ENCODE results near the gene EIF4G1. TPM values are rescaled to one million over a fixed set of nuclear protein-coding genes. Genes with fewer than 3 reads are reported as not detected.

Gene EIF4G1
- total and polyA plus RNA-seq, 4 donors, result 72.8 to 285 (median 187) TPM

- peak overlapping the region; percentile 87 to 95 for H3K4me3 ChIP-seq (ENCODE audit: low read length in 2 of 2)
- no peaks in the 10 kb centered on the region for H3K36me3 ChIP-seq (ENCODE audit: control insufficient read depth in 1 of 2, insufficient read depth in 2 of 2, low read length in 1 of 2)
- no peaks in the 10 kb centered on the region for H3K9me3 ChIP-seq (ENCODE audit: control insufficient read depth, low read length)
- H3K27me3 ChIP-seq (ENCODE audit: control insufficient read depth in 1 of 2, insufficient read depth in 2 of 2, low read length in 1 of 2), result no peaks in the 10 kb centered on the region
- 0% methylated on average over 52 to 89 of the region's 89 CpGs for WGBS, 2 donors
- peak; percentile 89 for ATAC-seq (ENCODE audit: low FRiP score)
- intact Hi-C loops (cut with DNase I), result loop anchor here (1.0 to 2.0 kb wide), 2 partner anchors 22 to 48 kb away; partner anchors contain the start of gene FAM131A (in 1 of the 2)
- DNase-seq, result peak; percentile 92 to 96
- peak overlapping the region; percentile 51 to 96 for H3K27ac ChIP-seq (ENCODE audit: low read depth in 1 of 2, low read length in 2 of 2)
- peaks cover 0 to 6% of the 10 kb centered on the region in 2 donors for H3K4me1 ChIP-seq (ENCODE audit: control insufficient read depth in 1 of 2, insufficient read depth in 2 of 2, low read length in 2 of 2)
Measured at GRCh38 chr3:184314700-184315542, 515 bp downstream of the EIF4G1 start.

- intact Hi-C loops (cut with DNase I), result loop anchor here in 1 of 2 donors (2.0 kb wide), 1 partner anchor 47 kb away; no protein-coding TSS in a partner anchor
- no peaks in the 10 kb centered on the region for H3K36me3 ChIP-seq (ENCODE audit: control insufficient read depth in 1 of 2, insufficient read depth in 2 of 2, low read length in 1 of 2)
- no peaks in the 10 kb centered on the region for H3K27me3 ChIP-seq (ENCODE audit: control insufficient read depth in 1 of 2, insufficient read depth in 2 of 2, low read length in 1 of 2)
- peaks cover 0 to 6% of the 10 kb centered on the region in 2 donors for H3K4me1 ChIP-seq (ENCODE audit: control insufficient read depth in 1 of 2, insufficient read depth in 2 of 2, low read length in 2 of 2)
- ATAC-seq (ENCODE audit: low FRiP score), result no peak
- WGBS, 2 donors, result 1 to 2% methylated on average over 6 of the region's 6 CpGs
- no peak for DNase-seq
- H3K27ac ChIP-seq (ENCODE audit: low read depth in 1 of 2, low read length in 2 of 2), result peak overlapping the region; percentile 51 to 96
- no peaks in the 10 kb centered on the region for H3K9me3 ChIP-seq (ENCODE audit: control insufficient read depth, low read length)
- H3K4me3 ChIP-seq (ENCODE audit: low read length in 2 of 2), result peak overlapping the region; percentile 87 to 95
Measured at GRCh38 chr3:184315543-184315867, 1.1 kb downstream of the EIF4G1 start.

GRCh38 chr3:184315871-184316661, 1.7 kb downstream of the EIF4G1 start:
- Histone ChIP-seq H3K9me3 (ENCODE audit: control insufficient read depth, low read length) (no peaks in the 10 kb centered on the region), H3K27me3 (ENCODE audit: control insufficient read depth in 1 of 2, insufficient read depth in 2 of 2, low read length in 1 of 2) (no peaks in the 10 kb centered on the region), H3K36me3 (ENCODE audit: control insufficient read depth in 1 of 2, insufficient read depth in 2 of 2, low read length in 1 of 2) (peaks cover 0 to under 1% of the 10 kb centered on the region in 2 donors), H3K27ac (ENCODE audit: low read depth in 1 of 2, low read length in 2 of 2) (peak overlapping the region; percentile 51 to 96), H3K4me3 (ENCODE audit: low read length in 2 of 2) (peak overlapping the region; percentile 87 to 95), H3K4me1 (ENCODE audit: control insufficient read depth in 1 of 2, insufficient read depth in 2 of 2, low read length in 2 of 2) (peaks cover 0 to 6% of the 10 kb centered on the region in 2 donors)
- 11 to 16% methylated on average over 16 of the region's 16 CpGs for WGBS, 2 donors
- no peak for ATAC-seq (ENCODE audit: low FRiP score)
- DNase-seq, result peak in 1 of 2 donors; percentile 45
- intact Hi-C loops (cut with DNase I), result loop anchor here in 1 of 2 donors (2.0 kb wide), 1 partner anchor 47 kb away; no protein-coding TSS in a partner anchor

GRCh38 chr3:184316792-184317191, 2.4 kb downstream of the EIF4G1 start:
- Histone ChIP-seq H3K4me3 (ENCODE audit: low read length in 2 of 2) (no peak overlapping the region), H3K4me1 (ENCODE audit: control insufficient read depth in 1 of 2, insufficient read depth in 2 of 2, low read length in 2 of 2) (peaks cover 0 to 6% of the 10 kb centered on the region in 2 donors), H3K27ac (ENCODE audit: low read depth in 1 of 2, low read length in 2 of 2) (no peak overlapping the region), H3K27me3 (ENCODE audit: control insufficient read depth in 1 of 2, insufficient read depth in 2 of 2, low read length in 1 of 2) (no peaks in the 10 kb centered on the region), H3K36me3 (ENCODE audit: control insufficient read depth in 1 of 2, insufficient read depth in 2 of 2, low read length in 1 of 2) (peaks cover 0 to 5% of the 10 kb centered on the region in 2 donors), H3K9me3 (ENCODE audit: control insufficient read depth, low read length) (no peaks in the 10 kb centered on the region)
- no peak for ATAC-seq (ENCODE audit: low FRiP score)
- WGBS, 2 donors, result 60 to 63% methylated on average over 7 of the region's 7 CpGs
- intact Hi-C loops (cut with DNase I), result no loop called here
- DNase-seq, result peak in 1 of 2 donors; percentile 40

GRCh38 chr3:184317201-184317600, 2.8 kb downstream of the EIF4G1 start:
- intact Hi-C loops (cut with DNase I), result no loop called here
- WGBS, 2 donors, result 50 to 51% methylated on average over 5 of the region's 5 CpGs
- Histone ChIP-seq H3K36me3 (ENCODE audit: control insufficient read depth in 1 of 2, insufficient read depth in 2 of 2, low read length in 1 of 2) (peaks cover 0 to 5% of the 10 kb centered on the region in 2 donors), H3K27ac (ENCODE audit: low read depth in 1 of 2, low read length in 2 of 2) (no peak overlapping the region), H3K27me3 (ENCODE audit: control insufficient read depth in 1 of 2, insufficient read depth in 2 of 2, low read length in 1 of 2) (no peaks in the 10 kb centered on the region), H3K4me1 (ENCODE audit: control insufficient read depth in 1 of 2, insufficient read depth in 2 of 2, low read length in 2 of 2) (peaks cover 0 to 6% of the 10 kb centered on the region in 2 donors), H3K4me3 (ENCODE audit: low read length in 2 of 2) (no peak overlapping the region), H3K9me3 (ENCODE audit: control insufficient read depth, low read length) (no peaks in the 10 kb centered on the region)
- DNase-seq (peak in 1 of 2 donors; percentile 38), ATAC-seq (ENCODE audit: low FRiP score) (no peak)

GRCh38 chr3:184320104-184320445, 5.7 kb downstream of the EIF4G1 start:
- peak; percentile 92 for ATAC-seq (ENCODE audit: low FRiP score)
- H3K27me3 ChIP-seq (ENCODE audit: control insufficient read depth in 1 of 2, insufficient read depth in 2 of 2, low read length in 1 of 2), result no peaks in the 10 kb centered on the region
- H3K9me3 ChIP-seq (ENCODE audit: control insufficient read depth, low read length), result no peaks in the 10 kb centered on the region
- peaks cover 5 to 23% of the 10 kb centered on the region in 2 donors for H3K36me3 ChIP-seq (ENCODE audit: control insufficient read depth in 1 of 2, insufficient read depth in 2 of 2, low read length in 1 of 2)
- 0% methylated on average over 4 of the region's 4 CpGs for WGBS, 2 donors
- no peak overlapping the region for H3K4me3 ChIP-seq (ENCODE audit: low read length in 2 of 2)
- intact Hi-C loops (cut with DNase I), result loop anchor here (2.0 kb wide), 1 partner anchor 15 kb away; no protein-coding TSS in a partner anchor
- H3K4me1 ChIP-seq (ENCODE audit: control insufficient read depth in 1 of 2, insufficient read depth in 2 of 2, low read length in 2 of 2), result peaks cover 0 to 6% of the 10 kb centered on the region in 2 donors
- DNase-seq, result peak; percentile 98
- H3K27ac ChIP-seq (ENCODE audit: low read depth in 1 of 2, low read length in 2 of 2), result no peak overlapping the region

GRCh38 chr3:184321666-184322065, 7.3 kb downstream of the EIF4G1 start:
- peaks cover 0 to 3% of the 10 kb centered on the region in 2 donors for H3K4me1 ChIP-seq (ENCODE audit: control insufficient read depth in 1 of 2, insufficient read depth in 2 of 2, low read length in 2 of 2)
- H3K36me3 ChIP-seq (ENCODE audit: control insufficient read depth in 1 of 2, insufficient read depth in 2 of 2, low read length in 1 of 2), result peaks cover 5 to 31% of the 10 kb centered on the region in 2 donors
- no peak overlapping the region for H3K27ac ChIP-seq (ENCODE audit: low read depth in 1 of 2, low read length in 2 of 2)
- no peak overlapping the region for H3K4me3 ChIP-seq (ENCODE audit: low read length in 2 of 2)
- no peaks in the 10 kb centered on the region for H3K9me3 ChIP-seq (ENCODE audit: control insufficient read depth, low read length)
- ATAC-seq (ENCODE audit: low FRiP score) (no peak), DNase-seq (no peak)
- 59 to 65% methylated on average over 4 to 5 of the region's 5 CpGs for WGBS, 2 donors
- H3K27me3 ChIP-seq (ENCODE audit: control insufficient read depth in 1 of 2, insufficient read depth in 2 of 2, low read length in 1 of 2), result no peaks in the 10 kb centered on the region
- intact Hi-C loops (cut with DNase I), result loop anchor here (2.0 kb wide), 1 partner anchor 13 kb away; no protein-coding TSS in a partner anchor

GRCh38 chr3:184322731-184323487, 8.5 kb downstream of the EIF4G1 start:
- peaks cover 5 to 39% of the 10 kb centered on the region in 2 donors for H3K36me3 ChIP-seq (ENCODE audit: control insufficient read depth in 1 of 2, insufficient read depth in 2 of 2, low read length in 1 of 2)
- H3K4me1 ChIP-seq (ENCODE audit: control insufficient read depth in 1 of 2, insufficient read depth in 2 of 2, low read length in 2 of 2), result no peaks in the 10 kb centered on the region
- DNase-seq (peak in 1 of 2 donors; percentile 66), ATAC-seq (ENCODE audit: low FRiP score) (peak; percentile 63)
- no peaks in the 10 kb centered on the region for H3K9me3 ChIP-seq (ENCODE audit: control insufficient read depth, low read length)
- intact Hi-C loops (cut with DNase I), result no loop called here
- H3K27me3 ChIP-seq (ENCODE audit: control insufficient read depth in 1 of 2, insufficient read depth in 2 of 2, low read length in 1 of 2), result no peaks in the 10 kb centered on the region
- H3K27ac ChIP-seq (ENCODE audit: low read depth in 1 of 2, low read length in 2 of 2), result no peak overlapping the region
- H3K4me3 ChIP-seq (ENCODE audit: low read length in 2 of 2), result no peak overlapping the region
- WGBS, 2 donors, result 83 to 86% methylated on average over 20 of the region's 20 CpGs

All from aorta (tissue), 5 donors.